Measurements from ENCODE around the gene HS1BP3. TPM values are rescaled to one million over a fixed set of nuclear protein-coding genes. Genes with fewer than 3 reads are reported as not detected.
A peak's percentile ranks its signal among the peaks of the same experiment; 100 is the strongest.

The HS1BP3 gene
- polyA plus RNA-seq, 2 of the 4 experiments (the other 2 are of a cell fraction) = 12.4 to 23.5 TPM

DNA sequence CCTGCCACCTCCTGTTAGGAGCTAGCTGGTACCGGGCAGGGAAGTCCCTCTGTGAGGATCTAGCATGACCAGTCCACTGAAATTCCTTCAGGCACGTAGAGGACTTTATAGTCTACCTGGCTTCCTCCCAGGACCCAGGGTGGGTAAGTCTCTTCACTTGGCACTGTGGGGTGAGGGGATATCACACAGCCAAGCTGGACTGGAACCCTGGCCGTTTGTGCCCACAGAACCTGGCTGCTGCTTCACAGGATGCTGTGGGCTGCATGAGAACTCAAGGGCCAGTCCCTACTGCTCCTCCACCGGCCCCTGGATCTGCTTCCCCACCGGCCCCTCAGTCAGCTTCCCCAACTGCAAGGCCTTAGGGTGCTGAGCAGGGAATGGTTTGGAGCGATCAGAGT lies 35.8 kb downstream of the HS1BP3 start:
- no peak for FAIRE-seq

DNA sequence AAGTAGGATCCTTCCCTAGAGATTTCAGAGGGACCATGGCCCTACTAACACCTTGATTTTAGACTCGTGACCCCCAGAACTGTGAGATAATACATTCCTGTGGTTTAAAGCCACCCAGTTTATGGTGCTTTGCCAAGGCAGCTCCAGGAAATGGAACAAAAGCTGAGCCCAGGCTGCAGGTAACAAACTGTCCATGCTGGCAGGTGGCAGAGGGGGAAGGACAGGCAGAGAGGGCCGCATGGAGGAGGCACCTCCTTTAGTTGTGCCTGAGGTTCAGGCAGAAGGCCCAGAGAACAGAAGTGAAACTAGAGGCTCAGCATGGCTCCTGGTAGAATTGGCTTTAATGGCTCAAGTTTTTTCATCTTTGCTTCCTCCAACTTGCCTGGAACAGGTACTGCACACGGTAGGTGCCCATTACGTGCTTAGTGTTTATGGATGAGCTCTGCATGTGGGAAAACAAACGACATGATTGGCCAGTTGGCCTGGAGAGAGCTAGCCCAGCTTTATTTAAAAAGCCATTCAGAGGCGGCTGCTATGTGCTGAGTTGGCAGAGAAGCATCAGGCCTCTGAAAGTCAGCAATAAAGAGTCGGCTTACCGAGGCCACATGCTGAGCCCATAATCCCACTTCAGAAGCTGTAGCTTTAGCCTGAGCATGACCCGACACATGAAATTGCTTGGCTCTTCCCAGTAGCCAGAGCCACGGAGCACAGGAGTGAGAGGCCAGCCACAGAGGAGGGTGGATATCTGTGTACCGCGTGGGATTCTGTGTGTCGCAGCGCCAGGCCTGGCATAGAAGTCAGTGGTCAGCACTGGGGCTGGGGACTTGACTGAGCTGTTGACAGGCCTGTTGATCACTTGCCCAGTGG lies 36.5 kb downstream of the HS1BP3 start:
- TF ChIP-seq RCOR1 (IDR thresholded peaks at IDR 0.05; ENCODE audit: low read depth, low read length) = no peak
- no peak for TF ChIP-seq HEYL (CRISPR knock-in tag; IDR thresholded peaks at IDR 0.05)
- TF ChIP-seq, protein P1, sequence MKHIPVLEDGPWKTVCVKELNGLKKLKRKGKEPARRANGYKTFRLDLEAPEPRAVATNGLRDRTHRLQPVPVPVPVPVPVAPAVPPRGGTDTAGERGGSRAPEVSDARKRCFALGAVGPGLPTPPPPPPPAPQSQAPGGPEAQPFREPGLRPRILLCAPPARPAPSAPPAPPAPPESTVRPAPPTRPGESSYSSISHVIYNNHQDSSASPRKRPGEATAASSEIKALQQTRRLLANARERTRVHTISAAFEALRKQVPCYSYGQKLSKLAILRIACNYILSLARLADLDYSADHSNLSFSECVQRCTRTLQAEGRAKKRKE (CRISPR knock-in tag; IDR thresholded peaks at IDR 0.05; ENCODE audit: low read depth) = no peak
- TF ChIP-seq, protein P2, sequence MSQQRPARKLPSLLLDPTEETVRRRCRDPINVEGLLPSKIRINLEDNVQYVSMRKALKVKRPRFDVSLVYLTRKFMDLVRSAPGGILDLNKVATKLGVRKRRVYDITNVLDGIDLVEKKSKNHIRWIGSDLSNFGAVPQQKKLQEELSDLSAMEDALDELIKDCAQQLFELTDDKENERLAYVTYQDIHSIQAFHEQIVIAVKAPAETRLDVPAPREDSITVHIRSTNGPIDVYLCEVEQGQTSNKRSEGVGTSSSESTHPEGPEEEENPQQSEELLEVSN (IDR thresholded peaks at IDR 0.05; ENCODE audit: borderline replicate concordance, low read depth) = no peak
- TF ChIP-seq MAFK (IDR thresholded peaks at IDR 0.05; ENCODE audit: partially characterized antibody) = peak; percentile 18
- no peak for TF ChIP-seq MAZ (IDR thresholded peaks at IDR 0.05; ENCODE audit: borderline replicate concordance, low read depth, low read length)
- ChIA-PET CTCF (interaction anchor here (0.8 to 7.0 kb wide), 13 partner anchors 13 to 204 kb away, joined by 3 to 112 read pairs (median 4); partner anchors contain the start of gene RHOB), POLR2A (interaction anchor here (10.2 kb wide), 1 partner anchor 166 kb away, joined by 137 read pairs; the partner anchor contains the start of gene RHOB)
- ATAC-seq (no peak), DNase-seq (ENCODE audit: low read depth in 1 of 2, low spot score in 1 of 2) (no peak), FAIRE-seq (no peak)
- peak overlapping the region in 1 of 2 experiments; percentile 35; a peak in 3 of 6 replicates for H3K27ac ChIP-seq
- H3K4me2 ChIP-seq = no peak overlapping the region
- 77% methylated on average over 14 of the region's 14 CpGs for WGBS (ENCODE audit: missing lambda C conversion rate)
- no peaks in the 10 kb centered on the region for H3K9me3 ChIP-seq
- H3K4me3 ChIP-seq = no peak overlapping the region
- peaks cover 26% of the 10 kb centered on the region for H3K4me1 ChIP-seq

More for the DNA sequence above, 35.8 kb downstream of the HS1BP3 start:
- Histone ChIP-seq H3K4me3 (no peak overlapping the region), H3K27ac (peak overlapping the region in 1 of 2 experiments; percentile 35; a peak in 2 of 6 replicates), H3K4me1 (peaks cover 26% of the 10 kb centered on the region), H3K9me3 (no peaks in the 10 kb centered on the region), H3K4me2 (no peak overlapping the region)
- ChIA-PET POLR2A (interaction anchor here (10.2 kb wide), 1 partner anchor 167 kb away, joined by 137 read pairs; the partner anchor contains the start of gene RHOB), CTCF (interaction anchor here (0.6 to 7.0 kb wide), 12 partner anchors 14 to 205 kb away, joined by 3 to 112 read pairs (median 4); no protein-coding TSS in a partner anchor)
- DNase-seq (ENCODE audit: low read depth in 1 of 2, low spot score in 1 of 2) (no peak), ATAC-seq (no peak)
- no peak for TF ChIP-seq POLR2AphosphoS2 (conservative IDR thresholded peaks at IDR 0.05; ENCODE audit: low read length)
- no peak for TF ChIP-seq HDAC2 (IDR thresholded peaks at IDR 0.05)
- TF ChIP-seq JUNB (IDR thresholded peaks at IDR 0.05) = no peak
- TF ChIP-seq EP300 (IDR thresholded peaks at IDR 0.05) = no peak
- no peak for TF ChIP-seq ZC3H11A (IDR thresholded peaks at IDR 0.05)
- TF ChIP-seq FOSL2 (IDR thresholded peaks at IDR 0.05) = no peak
- TF ChIP-seq FOSL2 (CRISPR knock-in tag; IDR thresholded peaks at IDR 0.05) = no peak
- no peak for TF ChIP-seq HOXB5 (CRISPR knock-in tag; IDR thresholded peaks at IDR 0.05)
- no peak for TF ChIP-seq ZSCAN20 (CRISPR knock-in tag; IDR thresholded peaks at IDR 0.05)
- no peak for TF ChIP-seq EHF (CRISPR knock-in tag; IDR thresholded peaks at IDR 0.05)
- TF ChIP-seq, protein P3, sequence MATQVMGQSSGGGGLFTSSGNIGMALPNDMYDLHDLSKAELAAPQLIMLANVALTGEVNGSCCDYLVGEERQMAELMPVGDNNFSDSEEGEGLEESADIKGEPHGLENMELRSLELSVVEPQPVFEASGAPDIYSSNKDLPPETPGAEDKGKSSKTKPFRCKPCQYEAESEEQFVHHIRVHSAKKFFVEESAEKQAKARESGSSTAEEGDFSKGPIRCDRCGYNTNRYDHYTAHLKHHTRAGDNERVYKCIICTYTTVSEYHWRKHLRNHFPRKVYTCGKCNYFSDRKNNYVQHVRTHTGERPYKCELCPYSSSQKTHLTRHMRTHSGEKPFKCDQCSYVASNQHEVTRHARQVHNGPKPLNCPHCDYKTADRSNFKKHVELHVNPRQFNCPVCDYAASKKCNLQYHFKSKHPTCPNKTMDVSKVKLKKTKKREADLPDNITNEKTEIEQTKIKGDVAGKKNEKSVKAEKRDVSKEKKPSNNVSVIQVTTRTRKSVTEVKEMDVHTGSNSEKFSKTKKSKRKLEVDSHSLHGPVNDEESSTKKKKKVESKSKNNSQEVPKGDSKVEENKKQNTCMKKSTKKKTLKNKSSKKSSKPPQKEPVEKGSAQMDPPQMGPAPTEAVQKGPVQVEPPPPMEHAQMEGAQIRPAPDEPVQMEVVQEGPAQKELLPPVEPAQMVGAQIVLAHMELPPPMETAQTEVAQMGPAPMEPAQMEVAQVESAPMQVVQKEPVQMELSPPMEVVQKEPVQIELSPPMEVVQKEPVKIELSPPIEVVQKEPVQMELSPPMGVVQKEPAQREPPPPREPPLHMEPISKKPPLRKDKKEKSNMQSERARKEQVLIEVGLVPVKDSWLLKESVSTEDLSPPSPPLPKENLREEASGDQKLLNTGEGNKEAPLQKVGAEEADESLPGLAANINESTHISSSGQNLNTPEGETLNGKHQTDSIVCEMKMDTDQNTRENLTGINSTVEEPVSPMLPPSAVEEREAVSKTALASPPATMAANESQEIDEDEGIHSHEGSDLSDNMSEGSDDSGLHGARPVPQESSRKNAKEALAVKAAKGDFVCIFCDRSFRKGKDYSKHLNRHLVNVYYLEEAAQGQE (IDR thresholded peaks at IDR 0.05) = no peak
- TF ChIP-seq NPAS2 (CRISPR knock-in tag; IDR thresholded peaks at IDR 0.05; ENCODE audit: borderline replicate concordance) = no peak
- TF ChIP-seq, protein P4, sequence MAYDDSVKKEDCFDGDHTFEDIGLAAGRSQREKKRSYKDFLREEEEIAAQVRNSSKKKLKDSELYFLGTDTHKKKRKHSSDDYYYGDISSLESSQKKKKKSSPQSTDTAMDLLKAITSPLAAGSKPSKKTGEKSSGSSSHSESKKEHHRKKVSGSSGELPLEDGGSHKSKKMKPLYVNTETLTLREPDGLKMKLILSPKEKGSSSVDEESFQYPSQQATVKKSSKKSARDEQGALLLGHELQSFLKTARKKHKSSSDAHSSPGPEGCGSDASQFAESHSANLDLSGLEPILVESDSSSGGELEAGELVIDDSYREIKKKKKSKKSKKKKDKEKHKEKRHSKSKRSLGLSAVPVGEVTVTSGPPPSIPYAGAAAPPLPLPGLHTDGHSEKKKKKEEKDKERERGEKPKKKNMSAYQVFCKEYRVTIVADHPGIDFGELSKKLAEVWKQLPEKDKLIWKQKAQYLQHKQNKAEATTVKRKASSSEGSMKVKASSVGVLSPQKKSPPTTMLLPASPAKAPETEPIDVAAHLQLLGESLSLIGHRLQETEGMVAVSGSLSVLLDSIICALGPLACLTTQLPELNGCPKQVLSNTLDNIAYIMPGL (CRISPR knock-in tag; IDR thresholded peaks at IDR 0.05; ENCODE audit: borderline replicate concordance) = no peak
- TF ChIP-seq SMC3 (IDR thresholded peaks at IDR 0.05) = no peak
- TF ChIP-seq NR3C1 (IDR thresholded peaks at IDR 0.05) = no peak
- WGBS (ENCODE audit: missing lambda C conversion rate) = 81% methylated on average over 6 of the region's 6 CpGs

Measured in A549 (cell line).